Progenitor cell of endocrine pancreas (in vitro differentiated cells): ENCODE measurements around the gene NKPD1. TPM values are rescaled to one million over a fixed set of nuclear protein-coding genes. Genes with fewer than 3 reads are reported as not detected.

ENCODE experiments used
- DNase-seq: peaks from one replicate; pipeline ENCODE4 v3.0.0; 2021; ENCODE audit warnings: low spot score; ENCODE audit not compliant: unreplicated experiment
- H3K27ac Mint-ChIP-seq: 2 replicates; pipeline ENCODE4 v1.8.0; 2021; ENCODE audit warnings: mild to moderate bottlenecking, moderate library complexity, mixed read lengths
- H3K27me3 Mint-ChIP-seq: 2 replicates; pipeline ENCODE4 v1.8.0; 2021; ENCODE audit warnings: mixed read lengths
- H3K36me3 Mint-ChIP-seq: 2 replicates; pipeline ENCODE4 v1.8.0; 2022; ENCODE audit warnings: mixed read lengths; ENCODE audit not compliant: insufficient read depth
- H3K4me1 Mint-ChIP-seq: 2 replicates; pipeline ENCODE4 v1.8.0; 2021; ENCODE audit warnings: low read depth, mixed read lengths
- H3K4me3 Mint-ChIP-seq: 2 replicates; pipeline ENCODE4 v1.8.0; 2021; ENCODE audit warnings: low read depth, mild to moderate bottlenecking, moderate library complexity, mixed read lengths
- H3K9me3 Mint-ChIP-seq: 2 replicates; pipeline ENCODE4 v1.8.0; 2021; ENCODE audit warnings: low read depth, mixed read lengths
- CTCF ChIP-seq: fragments of 200-600 bp; sonication (generic); IDR thresholded peaks from one replicate; pipeline ENCODE4 v1.5.0; 2021; ENCODE audit warnings: antibody characterized with exemption, mild to moderate bottlenecking; ENCODE audit not compliant: unreplicated experiment
- total RNA-seq: library from RNA; stranded (reverse); gene quantifications from 2 replicates; pipeline ENCODE4 v1.2.1, GENCODE V29; 2021

Gene NKPD1
- total RNA-seq, 1 donor from 2014 or later = 0.34 TPM

GRCh38 chr19:45178262-45179071 is 17.7 kb upstream of the NKPD1 start, which contains the start of gene BLOC1S3:
BLOC1S3 (plus strand) TSS chr19:45178784; CDS start chr19:45179297, 513 bp downstream.
- Mint-ChIP-seq H3K4me1 (peaks cover 14% of the 10 kb centered on the region), H3K9me3 (no peaks in the 10 kb centered on the region), H3K27me3 (no peaks in the 10 kb centered on the region), H3K4me3 (peak within 1 kb of the TSS; percentile 90), H3K27ac (peak within 1 kb of the TSS; percentile 95), H3K36me3 (peaks cover 1% of the 10 kb centered on the region)
- TF ChIP-seq CTCF = peak; percentile 60
- DNase-seq = peak; percentile 99

DNA sequence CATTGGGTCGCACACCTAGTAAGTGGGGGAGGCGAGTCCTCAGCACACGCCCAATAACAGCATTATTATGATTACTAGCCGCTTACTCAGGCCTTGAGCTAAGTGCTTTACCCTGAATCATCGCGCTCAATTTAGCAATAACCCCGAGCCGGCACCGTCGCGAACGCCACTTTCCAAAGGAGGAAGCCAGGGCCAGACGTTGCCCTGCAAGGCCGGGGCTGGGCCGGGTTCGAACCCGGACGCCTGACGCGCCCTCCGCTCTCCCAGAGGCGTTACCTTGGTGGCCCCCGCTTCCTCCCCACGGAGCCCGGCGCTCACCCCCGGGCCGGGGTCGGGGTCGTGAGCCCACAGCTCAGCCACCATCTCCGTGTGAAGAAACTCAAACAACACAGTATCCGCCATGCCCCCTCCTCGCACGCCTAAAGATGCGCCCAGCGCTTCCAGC is 17.1 kb upstream of the NKPD1 start, which contains the start of gene TRAPPC6A:
TSS of gene TRAPPC6A (minus strand) at position 421 of the 445 bp plus-strand sequence. CDS start at position 402, 19 bp downstream.
- Mint-ChIP-seq H3K9me3 (no peaks in the 10 kb centered on the region), H3K4me3 (peak within 1 kb of the TSS; percentile 90), H3K36me3 (peaks cover 1% of the 10 kb centered on the region), H3K4me1 (peaks cover 14% of the 10 kb centered on the region), H3K27ac (peak within 1 kb of the TSS; percentile 95), H3K27me3 (no peaks in the 10 kb centered on the region)
- TF ChIP-seq CTCF = no peak
- DNase-seq = no peak

DNA sequence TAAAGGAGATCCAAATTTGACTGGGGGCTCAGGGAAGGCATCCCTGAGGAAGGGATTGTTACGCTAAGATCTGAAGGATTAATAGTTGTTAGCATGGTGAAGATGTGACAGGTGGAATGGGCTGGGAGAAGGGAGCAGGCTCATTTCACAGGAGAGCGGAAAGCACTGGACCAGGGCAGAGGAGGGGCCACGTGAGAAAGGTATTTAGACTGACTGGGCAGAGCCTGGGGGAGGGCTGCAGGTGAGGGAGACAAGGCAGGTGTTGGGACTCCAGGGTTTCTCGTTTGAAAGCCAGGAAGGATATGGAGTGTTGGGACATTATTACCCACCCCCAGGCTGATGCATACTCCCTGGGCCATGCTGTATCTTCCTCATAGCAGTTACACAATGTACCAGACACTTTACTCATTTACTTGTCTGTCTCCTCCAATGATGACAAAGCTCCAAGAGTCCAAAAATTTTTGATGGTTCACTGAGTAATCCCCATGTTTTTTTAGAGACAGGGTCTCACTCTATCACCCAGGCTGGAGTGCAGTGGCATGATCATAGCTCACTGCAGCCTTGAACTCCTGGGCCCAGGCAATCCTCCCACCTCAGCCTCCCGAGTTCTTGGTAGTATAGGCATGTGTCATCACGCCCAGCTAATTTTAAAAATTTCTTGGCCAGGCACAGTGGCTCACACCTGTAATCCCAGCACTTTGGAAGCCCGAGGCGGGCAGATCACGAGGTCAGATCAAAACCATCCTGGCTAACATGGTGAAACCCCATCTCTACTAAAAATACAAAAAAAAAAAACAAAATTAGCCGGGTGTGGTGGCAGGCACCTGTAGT is 14.9 kb upstream of the NKPD1 start:
- H3K4me3 Mint-ChIP-seq = peak overlapping the region; percentile 58
- H3K27me3 Mint-ChIP-seq = no peaks in the 10 kb centered on the region
- no peaks in the 10 kb centered on the region for H3K9me3 Mint-ChIP-seq
- DNase-seq = no peak
- peaks cover 14% of the 10 kb centered on the region for H3K4me1 Mint-ChIP-seq
- no peak for TF ChIP-seq CTCF
- H3K27ac Mint-ChIP-seq = no peak overlapping the region
- no peaks in the 10 kb centered on the region for H3K36me3 Mint-ChIP-seq

GRCh38 chr19:45173816-45174215 is 13.0 kb upstream of the NKPD1 start:
- peak overlapping the region; percentile 56 for H3K27ac Mint-ChIP-seq

More at GRCh38 chr19:45173816-45174215, 13.0 kb upstream of the NKPD1 start:
- no peak for TF ChIP-seq CTCF
- H3K4me3 Mint-ChIP-seq = no peak overlapping the region
- no peaks in the 10 kb centered on the region for H3K9me3 Mint-ChIP-seq
- H3K36me3 Mint-ChIP-seq = no peaks in the 10 kb centered on the region
- peaks cover 13% of the 10 kb centered on the region for H3K4me1 Mint-ChIP-seq
- H3K27me3 Mint-ChIP-seq = no peaks in the 10 kb centered on the region
- no peak for DNase-seq
